NCI-H187 (cell line): Measurements from ENCODE around the gene NOL7.

Source experiments
- DNase-seq, 2 experiments: peaks; one replicate each; lab custom pipeline; 2025; lab: John Stamatoyannopoulos, UW

NOL7 gene

GRCh38 chr6:13654496-13654895 lies 39.4 kb downstream of the NOL7 start:
- DNase-seq, result no peak

- DNase-seq, result no peak
Measured at GRCh38 chr6:13655700-13656099, 40.6 kb downstream of the NOL7 start.

GRCh38 chr6:13660273-13660672 lies 45.1 kb downstream of the NOL7 start:
- no peak for DNase-seq

GRCh38 chr6:13660893-13661292 lies 45.8 kb downstream of the NOL7 start:
- DNase-seq, result no peak

GRCh38 chr6:13661647-13662046 lies 46.5 kb downstream of the NOL7 start:
- DNase-seq, result no peak

GRCh38 chr6:13662651-13663334 lies 47.7 kb downstream of the NOL7 start:
- DNase-seq, result no peak

- no peak for DNase-seq
Measured at GRCh38 chr6:13663986-13664385, 48.9 kb downstream of the NOL7 start.

- DNase-seq, result no peak
Measured at GRCh38 chr6:13664703-13665352, 49.7 kb downstream of the NOL7 start.

- no peak for DNase-seq
Measured at GRCh38 chr6:13666194-13667105, 51.3 kb downstream of the NOL7 start.

- no peak for DNase-seq
Measured at GRCh38 chr6:13667655-13668054, 52.5 kb downstream of the NOL7 start.

GRCh38 chr6:13668291-13668928 lies 53.3 kb downstream of the NOL7 start:
- no peak for DNase-seq

- DNase-seq, result no peak
Measured at GRCh38 chr6:13669476-13669875, 54.3 kb downstream of the NOL7 start.
